Effector CD8-positive, alpha-beta T cell (primary cell): ENCODE data around the gene CCDC69.
A peak's percentile ranks its signal among the peaks of the same experiment; 100 is the strongest.

Experiments used
- DNase-seq: peaks from one replicate; lab custom pipeline; 2025; lab: John Stamatoyannopoulos, UW

The CCDC69 gene

DNA sequence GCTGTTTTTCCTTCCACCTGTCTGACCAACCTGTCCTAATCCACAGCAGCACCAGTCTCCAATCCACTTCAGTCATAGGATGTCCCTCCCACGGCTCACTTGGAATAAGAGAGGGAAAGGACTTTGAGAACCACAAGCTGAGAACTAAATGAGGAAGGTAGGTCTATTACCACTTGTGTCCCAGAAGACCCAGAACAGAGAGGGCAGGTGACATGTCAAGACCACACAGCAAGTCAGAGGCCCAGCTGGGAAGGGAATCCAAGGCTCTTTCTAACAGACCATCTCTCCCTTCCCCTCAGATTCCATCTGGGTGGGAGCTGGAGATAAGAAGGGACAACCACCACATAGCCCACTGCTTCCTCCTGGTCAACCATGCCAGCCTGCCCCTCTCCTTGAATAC, 81.0 kb downstream of the CCDC69 start:
- no peak for DNase-seq

DNA sequence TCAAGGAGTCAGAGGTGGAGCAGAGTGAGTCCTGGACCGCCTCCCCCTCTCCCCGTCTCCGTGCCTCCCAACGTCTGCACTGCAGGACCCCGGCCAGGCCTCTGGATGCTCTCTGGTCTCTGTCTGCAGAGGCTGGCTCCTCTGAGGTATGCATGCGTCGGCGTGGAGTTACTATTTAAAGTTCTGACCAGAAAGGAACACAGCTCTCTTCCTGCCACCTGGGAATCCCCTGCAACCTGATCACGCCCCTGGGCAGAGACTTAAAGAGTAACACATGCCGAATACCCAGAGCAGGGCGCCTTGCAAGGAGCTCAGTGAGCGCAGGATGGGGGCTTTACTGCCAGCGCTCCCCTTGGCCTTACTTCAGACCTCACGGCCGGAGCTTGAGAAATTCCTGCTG, 82.4 kb downstream of the CCDC69 start:
- DNase-seq, result peak; percentile 23

DNA sequence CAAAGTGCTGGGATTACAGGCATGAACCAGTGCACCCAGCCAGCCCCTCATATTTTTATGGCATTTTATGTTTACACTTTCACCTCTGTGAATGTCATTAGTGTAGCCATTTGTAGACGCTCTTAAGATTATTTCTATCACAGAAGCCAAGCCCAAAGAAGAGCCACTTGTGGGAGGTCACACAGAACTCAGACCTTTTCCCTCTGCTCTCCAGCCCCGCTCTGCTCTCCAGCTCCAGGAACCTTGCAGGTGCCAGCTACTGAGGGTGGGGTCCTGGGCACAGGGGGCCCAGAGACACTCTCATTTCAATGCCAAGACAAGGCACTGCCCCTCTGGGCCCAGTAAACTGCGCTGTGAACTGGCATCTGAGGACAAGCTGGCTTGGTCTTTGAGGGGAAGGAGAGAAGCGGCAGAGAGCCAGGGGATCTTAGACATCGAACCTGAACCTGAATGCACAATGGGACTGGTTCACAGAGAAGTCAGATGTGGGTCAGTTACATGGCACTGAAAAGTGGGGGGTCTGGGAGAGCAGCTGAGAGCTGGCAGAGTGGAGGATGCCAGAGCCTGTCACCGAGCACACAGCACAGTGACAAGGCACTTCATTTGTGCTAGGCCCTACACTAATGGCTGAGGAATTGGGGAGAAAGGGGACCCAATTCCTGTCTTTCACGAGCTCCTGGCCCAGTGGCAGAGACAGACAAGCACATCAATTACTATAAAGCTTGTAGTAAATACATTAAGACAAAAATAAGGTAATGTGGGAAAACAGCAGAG, 83.0 kb downstream of the CCDC69 start:
- no peak for DNase-seq

DNA sequence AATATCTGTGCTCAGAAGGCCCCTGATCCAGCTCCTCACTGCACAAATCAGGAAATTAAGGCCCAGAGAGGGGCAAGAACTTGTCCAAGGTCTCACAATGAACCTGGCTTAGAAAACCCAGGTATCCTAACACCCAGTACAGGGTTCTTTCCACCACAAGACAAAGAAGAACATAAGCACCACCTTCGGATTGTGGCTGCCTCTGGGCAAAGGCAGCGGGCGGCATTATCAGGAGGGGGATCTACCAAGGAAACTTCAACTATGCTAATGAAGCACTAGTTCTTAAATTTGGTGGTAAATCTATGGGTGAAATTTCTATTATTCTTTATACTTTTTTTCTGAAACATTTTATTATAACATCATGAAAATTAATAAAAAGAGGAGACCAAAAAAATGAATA, 84.2 kb downstream of the CCDC69 start:
- no peak for DNase-seq

DNA sequence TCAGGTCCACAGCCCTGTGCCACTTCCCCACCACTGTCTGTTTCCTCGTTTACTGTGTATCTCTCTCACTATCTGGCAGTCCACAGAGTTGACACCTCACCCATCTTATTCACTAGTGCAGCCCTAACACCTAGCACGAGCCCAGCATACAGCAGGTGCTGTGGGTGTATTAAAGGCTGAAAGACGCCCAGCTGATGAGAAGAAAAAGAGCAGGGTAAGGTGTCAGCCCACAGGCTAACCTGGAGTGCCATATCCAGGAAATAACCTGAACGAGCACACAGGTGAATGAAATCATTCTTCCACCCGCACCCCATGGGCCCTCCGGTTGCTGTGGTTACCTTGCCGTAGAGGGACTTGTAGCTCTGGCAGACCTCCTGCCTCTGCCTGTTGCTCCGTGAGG, 84.9 kb downstream of the CCDC69 start:
- no peak for DNase-seq

DNA sequence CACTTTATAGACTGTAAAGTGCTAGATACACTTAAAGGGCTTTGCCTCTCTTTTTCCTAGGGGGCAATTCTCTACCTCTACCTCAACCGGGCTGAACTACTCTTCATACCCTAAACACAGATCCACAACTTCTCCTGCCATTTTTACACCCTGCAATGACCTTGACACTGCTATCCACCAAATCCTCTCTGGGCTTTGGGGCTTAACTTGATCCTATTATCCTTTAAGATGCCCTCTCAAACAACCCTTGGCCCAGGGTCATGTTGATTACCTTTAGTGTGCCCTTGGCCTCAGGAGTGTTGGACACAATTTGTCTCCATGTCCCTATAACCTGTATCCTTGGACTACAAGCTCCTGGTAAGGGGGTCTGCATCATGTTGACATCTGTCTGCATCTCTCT, 85.8 kb downstream of the CCDC69 start:
- DNase-seq, result no peak

DNA sequence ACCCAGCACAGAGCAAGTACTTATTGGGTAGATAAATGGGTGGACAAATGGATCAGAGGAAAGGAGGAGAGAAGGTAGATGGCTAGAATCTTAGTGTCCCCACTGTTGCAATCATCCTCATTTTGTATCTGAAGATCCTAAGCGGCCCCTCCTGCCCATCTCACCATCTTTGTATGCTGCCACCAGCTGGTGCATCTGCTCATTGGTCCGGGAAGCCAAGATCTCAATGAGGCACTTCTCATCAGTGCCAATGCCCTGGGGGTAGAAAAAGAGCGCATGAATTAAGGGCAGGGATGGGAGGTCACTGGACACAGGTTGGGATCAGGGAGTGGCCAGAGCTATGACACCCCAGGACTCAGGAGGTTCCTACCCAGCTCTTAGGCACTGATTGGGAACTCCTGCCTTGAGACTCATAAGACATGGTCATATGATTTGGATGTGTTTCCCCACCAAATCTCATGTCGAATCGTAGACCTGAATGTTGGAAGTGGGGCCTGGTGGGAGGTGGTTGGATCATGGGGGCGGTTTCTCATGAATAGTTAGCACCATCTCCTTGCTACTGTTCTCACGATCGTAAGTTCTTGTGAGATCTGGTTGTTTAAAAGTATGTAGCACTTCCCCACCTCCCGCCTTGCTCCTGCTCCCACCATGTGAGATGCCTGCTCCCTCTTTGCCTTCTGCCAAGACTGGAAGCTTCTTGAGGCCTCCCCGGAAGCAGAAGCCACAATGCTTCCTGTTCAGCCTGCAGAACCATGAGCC, 86.6 kb downstream of the CCDC69 start:
- DNase-seq, result no peak

DNA sequence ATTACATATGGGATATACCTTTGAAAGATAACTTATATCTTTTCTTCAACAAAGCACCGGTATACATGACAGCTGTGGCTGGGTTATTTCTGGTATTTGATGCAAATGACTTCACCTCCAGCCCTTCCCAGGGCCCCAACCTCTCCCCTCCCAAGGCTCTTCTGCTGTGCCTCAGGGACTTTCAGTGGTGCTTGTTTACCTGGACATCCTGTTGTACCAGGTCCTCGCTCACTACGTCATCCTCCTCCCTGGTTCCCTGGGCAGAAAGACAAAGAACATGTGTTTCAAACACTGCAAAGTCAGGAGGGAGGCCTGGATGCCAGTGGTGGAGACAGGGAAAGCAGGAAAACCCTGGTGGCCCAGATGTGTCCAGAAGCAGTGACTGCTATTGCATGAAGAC, 89.7 kb downstream of the CCDC69 start:
- no peak for DNase-seq

DNA sequence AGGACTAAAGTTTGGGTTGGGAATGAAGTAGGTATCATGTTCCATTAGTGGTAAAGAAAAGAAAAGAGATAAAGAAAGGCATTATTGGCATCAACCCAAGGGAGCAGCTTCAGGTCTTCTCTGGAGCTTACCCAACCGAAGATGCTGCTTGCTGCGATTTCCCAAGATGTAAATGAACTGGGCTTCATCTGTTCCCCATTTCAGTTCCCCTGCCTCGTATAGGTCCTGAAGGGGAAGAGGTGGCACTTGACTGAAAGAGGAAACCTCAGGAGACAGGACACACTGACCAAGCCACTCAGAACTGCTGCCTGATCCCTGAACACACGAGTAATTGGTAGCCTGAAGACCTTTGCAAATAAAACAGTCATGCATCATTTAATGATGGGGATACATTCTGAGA, 90.9 kb downstream of the CCDC69 start:
- DNase-seq, result no peak
